Heart right ventricle (tissue), 16 donors: Measurements from ENCODE around the gene EML4. TPM values are rescaled to one million over a fixed set of nuclear protein-coding genes. Genes with fewer than 3 reads are reported as not detected.
"Not testable (repeated sequence)": the region's sequence is repeated elsewhere in the genome, so short reads cannot be mapped to it uniquely, and the experiment has no call there.

ENCODE experiments used
- ATAC-seq, 8 donors: fragments of 200-7000 bp; cut with Tn5 transposase; one replicate each; pipeline ENCODE4 v1.9.1; 2020; ENCODE audit warnings: mild to moderate bottlenecking in 8 of 8, moderate library complexity in 8 of 8, moderate number of reproducible peaks in 1 of 8
- DNase-seq, 2 donors: peaks; one replicate each; pipeline ENCODE4 v3.0.0-alpha.2; 2020
- H3K27ac ChIP-seq, 10 donors: fragments of 200-600 bp; sonication (generic) in 2 of 10; one replicate each; pipeline versions ENCODE4 v1.5.0 to v1.8.0; 2020 to 2022; ENCODE audit warnings: mild to moderate bottlenecking in 3 of 10
- H3K27me3 ChIP-seq, 7 donors: fragments of 200-600 bp; one replicate each; pipeline ENCODE4 v1.8.0; 2021 to 2022; ENCODE audit warnings: mild to moderate bottlenecking in 2 of 7
- H3K36me3 ChIP-seq, 9 donors: fragments of 200-600 bp; sonication (generic) in 1 of 9; one replicate each; pipeline versions ENCODE4 v1.5.0 to v1.8.0; 2020 to 2022; ENCODE audit warnings: mild to moderate bottlenecking in 2 of 9
- H3K4me1 ChIP-seq, 9 donors: fragments of 200-600 bp; sonication (generic) in 1 of 9; one replicate each; pipeline versions ENCODE4 v1.5.0 to v1.8.0; 2020 to 2022; ENCODE audit warnings: mild to moderate bottlenecking in 4 of 9
- H3K4me3 ChIP-seq, 10 donors: fragments of 200-600 bp; sonication (generic) in 2 of 10; one replicate each; pipeline versions ENCODE4 v1.5.0 to v1.8.0; 2020 to 2022; ENCODE audit warnings: mild to moderate bottlenecking in 7 of 10, moderate library complexity in 2 of 10
- H3K9me3 ChIP-seq, 11 donors: fragments of 200-600 bp in 10 of 11; sonication (generic) in 2 of 11; one replicate each; pipeline versions ENCODE4 v1.5.0 to v1.8.0; 2013 to 2022; ENCODE audit warnings: mild to moderate bottlenecking in 2 of 11, control low read depth in 1 of 11, moderate library complexity in 1 of 11
- CTCF ChIP-seq, 9 donors: fragments of 200-600 bp; sonication (generic) in 2 of 9; IDR thresholded peaks; one replicate each; pipeline versions ENCODE4 v1.5.0 to v1.8.0; 2021 to 2022; ENCODE audit warnings: antibody characterized with exemption in 9 of 9, mild to moderate bottlenecking in 5 of 9, moderate library complexity in 1 of 9
- WGBS, 2 donors: extraction: QIAGEN DNeasy Blood & Tissue Kit; methylation state at CpG; one replicate each; pipeline ENCODE4 v1.1.7; 2013; ENCODE audit warnings: inconsistent platforms in 1 of 2; 5-methylcytosine and 5-hydroxymethylcytosine counted together
- intact Hi-C, 10 donors: fragments of 100-400 bp; cut with DNase I; formaldehyde crosslinking; loops; one replicate each; pipeline versions ENCODE4 v1.11.1 to v1.14.2; 2022
- polyA plus RNA-seq, 2 donors: library from polyadenylated mRNA; stranded (reverse); fragments of 200-250 nt; gene quantifications; one replicate each; pipeline ENCODE4 v1.2.3, GENCODE V29; 2013
- total RNA-seq, 10 donors: library from RNA; stranded (reverse); fragmentation: NEBNext Ultra II Directional in 3 of 10; extraction: Animal tissue kit (Norgen Biotek cat#: 25700) in 3 of 10; gene quantifications; one replicate each; pipeline versions ENCODE4 v1.2.1 to v1.2.4, GENCODE V29; 2021 to 2023
- donor health status: Arrhythmogenic right ventricular cardiomyopathy.
- donor health status: ischemic (EF 13 %, LVEDD 7.1; RV severe dilation, severe dysfunction).
- donor health status: healthy with polysubstance abuse.
- donor health status: DM: no; HTN: yes; CAD: no.
- donor health status: DM: no; HTN: no; CAD: no.
- donor health status: ischemic (EF 25% LVEDD 6.9; RV normal size, moderate dysfunction).
- donor health status: ischemic (EF 25% LVEDD 5.7; RV mildly dilated, moderate dysfunction).
- donor health status: healthy.
- donor health status: DM: yes; HTN: yes; CAD: no.
- donor health status: Ischemic cardiomyopathy.
- donor health status: ischemic (EF 35%, LVEDD 5.7; RV mildly dilated, moderate dysfunction).
- donor health status: nonischemic (EF 11% LVEDD 7.7; RV severe dilation, severe dysfunction).
- donor health status: DM: yes; HTN: yes; CAD: no.
- donor health status: PGD.
- donor health status: ischemic (EF 29% LVEDD 5.4; RV normal size, mild dysfunction).
- donor health status: nonischemic (EF 23%, LVEDD 6.1; RV moderate dilation, normal function).

The EML4 gene
- total and polyA plus RNA-seq, 12 donors = 2.9 to 17.2 (median 5.8) TPM

GRCh38 chr2:42270757-42271156 is 101.6 kb downstream of the EML4 start:
- no peak overlapping the region for H3K27ac ChIP-seq
- DNase-seq = no peak
- no peaks in the 10 kb centered on the region for H3K9me3 ChIP-seq
- no peak for TF ChIP-seq CTCF (IDR thresholded peaks at IDR 0.05)
- peaks cover 0 to 9% (median 6%) of the 10 kb centered on the region in 9 donors for H3K4me1 ChIP-seq
- H3K4me3 ChIP-seq = no peak overlapping the region
- H3K36me3 ChIP-seq = peaks cover 0 to 35% (median 0%) of the 10 kb centered on the region in 9 donors
- intact Hi-C loops = no loop called here
- no peaks in the 10 kb centered on the region for H3K27me3 ChIP-seq
- ATAC-seq = no peak
- 95 to 96% methylated on average over 5 of the region's 5 CpGs for WGBS, 2 donors

- peak in 1 of 8 donors; percentile 42 for ATAC-seq
- intact Hi-C loops, DNase-seq, H3K4me1 ChIP-seq, H3K27ac ChIP-seq, H3K9me3 ChIP-seq, H3K4me3 ChIP-seq, H3K27me3 ChIP-seq: not testable (repeated sequence)
- H3K36me3 ChIP-seq = peaks cover 0 to 35% (median 0%) of the 10 kb centered on the region in 9 donors
- 72 to 75% methylated on average over 5 of the region's 5 CpGs for WGBS, 2 donors
Measured at GRCh38 chr2:42271246-42271645, 102.1 kb downstream of the EML4 start.

GRCh38 chr2:42274863-42275262 is 105.7 kb downstream of the EML4 start:
- 88 to 89% methylated on average over 2 of the region's 2 CpGs for WGBS, 2 donors
- intact Hi-C loops = no loop called here
- no peaks in the 10 kb centered on the region for H3K27me3 ChIP-seq
- no peak for ATAC-seq
- peaks cover 0 to 56% (median 0%) of the 10 kb centered on the region in 9 donors for H3K36me3 ChIP-seq
- no peak for DNase-seq
- no peak overlapping the region for H3K4me3 ChIP-seq
- no peaks in the 10 kb centered on the region for H3K9me3 ChIP-seq
- H3K27ac ChIP-seq = no peak overlapping the region
- peaks cover 0 to 11% (median 6%) of the 10 kb centered on the region in 9 donors for H3K4me1 ChIP-seq
- no peak for TF ChIP-seq CTCF (IDR thresholded peaks at IDR 0.05)

GRCh38 chr2:42281416-42282081 is 112.4 kb downstream of the EML4 start:
- intact Hi-C loops = no loop called here
- WGBS, 2 donors = 94 to 98% methylated on average over 2 of the region's 2 CpGs
- H3K4me3 ChIP-seq = no peak overlapping the region
- no peak for DNase-seq
- no peaks in the 10 kb centered on the region for H3K27me3 ChIP-seq
- no peak overlapping the region for H3K27ac ChIP-seq
- no peak for TF ChIP-seq CTCF (IDR thresholded peaks at IDR 0.05)
- peaks cover 0 to 92% (median 17%) of the 10 kb centered on the region in 9 donors for H3K36me3 ChIP-seq
- no peaks in the 10 kb centered on the region for H3K9me3 ChIP-seq
- no peak for ATAC-seq
- H3K4me1 ChIP-seq = peaks cover 0 to 6% (median 0%) of the 10 kb centered on the region in 9 donors

GRCh38 chr2:42284019-42284418 is 114.9 kb downstream of the EML4 start:
- no peak for TF ChIP-seq CTCF (IDR thresholded peaks at IDR 0.05)

More at GRCh38 chr2:42284019-42284418, 114.9 kb downstream of the EML4 start:
- Histone ChIP-seq H3K4me3 (no peak overlapping the region), H3K9me3 (no peaks in the 10 kb centered on the region), H3K27me3 (no peaks in the 10 kb centered on the region), H3K27ac (no peak overlapping the region), H3K36me3 (peaks cover 0 to 98% (median 17%) of the 10 kb centered on the region in 9 donors), H3K4me1 (no peaks in the 10 kb centered on the region)
- ATAC-seq = no peak
- no peak for DNase-seq
- WGBS, 2 donors = 95 to 97% methylated on average over 6 of the region's 6 CpGs
- intact Hi-C loops = no loop called here
